ENCODE results near the gene HEBP1. TPM values are rescaled to one million over a fixed set of nuclear protein-coding genes. Genes with fewer than 3 reads are reported as not detected.

The HEBP1 gene
- total RNA-seq, 1 donor from 2014 or later, result 109 TPM

GRCh38 chr12:13000925-13001774, 1.1 kb upstream of the HEBP1 start:
- peak; percentile 64 for DNase-seq (ENCODE audit: low spot score, unreplicated experiment)
- TF ChIP-seq, protein P1, sequence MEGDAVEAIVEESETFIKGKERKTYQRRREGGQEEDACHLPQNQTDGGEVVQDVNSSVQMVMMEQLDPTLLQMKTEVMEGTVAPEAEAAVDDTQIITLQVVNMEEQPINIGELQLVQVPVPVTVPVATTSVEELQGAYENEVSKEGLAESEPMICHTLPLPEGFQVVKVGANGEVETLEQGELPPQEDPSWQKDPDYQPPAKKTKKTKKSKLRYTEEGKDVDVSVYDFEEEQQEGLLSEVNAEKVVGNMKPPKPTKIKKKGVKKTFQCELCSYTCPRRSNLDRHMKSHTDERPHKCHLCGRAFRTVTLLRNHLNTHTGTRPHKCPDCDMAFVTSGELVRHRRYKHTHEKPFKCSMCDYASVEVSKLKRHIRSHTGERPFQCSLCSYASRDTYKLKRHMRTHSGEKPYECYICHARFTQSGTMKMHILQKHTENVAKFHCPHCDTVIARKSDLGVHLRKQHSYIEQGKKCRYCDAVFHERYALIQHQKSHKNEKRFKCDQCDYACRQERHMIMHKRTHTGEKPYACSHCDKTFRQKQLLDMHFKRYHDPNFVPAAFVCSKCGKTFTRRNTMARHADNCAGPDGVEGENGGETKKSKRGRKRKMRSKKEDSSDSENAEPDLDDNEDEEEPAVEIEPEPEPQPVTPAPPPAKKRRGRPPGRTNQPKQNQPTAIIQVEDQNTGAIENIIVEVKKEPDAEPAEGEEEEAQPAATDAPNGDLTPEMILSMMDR (IDR thresholded peaks at IDR 0.05; ENCODE audit: unreplicated experiment), result peak; percentile 62
- Mint-ChIP-seq H3K4me3 (ENCODE audit: low read depth) (peak overlapping the region; percentile 97), H3K27ac (peak overlapping the region; percentile 93), H3K36me3 (ENCODE audit: insufficient read depth) (no peaks in the 10 kb centered on the region), H3K27me3 (peaks cover 25% of the 10 kb centered on the region), H3K4me1 (ENCODE audit: low read depth) (peaks cover 49% of the 10 kb centered on the region), H3K9me3 (ENCODE audit: low read depth) (no peaks in the 10 kb centered on the region)

GRCh38 chr12:13000616-13000924, 505 bp upstream of the HEBP1 start:
- H3K27ac Mint-ChIP-seq, result peak overlapping the region; percentile 93
- TF ChIP-seq, protein P1 (IDR thresholded peaks at IDR 0.05; ENCODE audit: unreplicated experiment), result no peak
- peaks cover 44% of the 10 kb centered on the region for H3K4me1 Mint-ChIP-seq (ENCODE audit: low read depth)
- H3K9me3 Mint-ChIP-seq (ENCODE audit: low read depth), result no peaks in the 10 kb centered on the region
- H3K36me3 Mint-ChIP-seq (ENCODE audit: insufficient read depth), result no peaks in the 10 kb centered on the region
- H3K27me3 Mint-ChIP-seq, result peaks cover 25% of the 10 kb centered on the region
- DNase-seq (ENCODE audit: low spot score, unreplicated experiment), result no peak
- peak overlapping the region; percentile 97 for H3K4me3 Mint-ChIP-seq (ENCODE audit: low read depth)

DNA sequence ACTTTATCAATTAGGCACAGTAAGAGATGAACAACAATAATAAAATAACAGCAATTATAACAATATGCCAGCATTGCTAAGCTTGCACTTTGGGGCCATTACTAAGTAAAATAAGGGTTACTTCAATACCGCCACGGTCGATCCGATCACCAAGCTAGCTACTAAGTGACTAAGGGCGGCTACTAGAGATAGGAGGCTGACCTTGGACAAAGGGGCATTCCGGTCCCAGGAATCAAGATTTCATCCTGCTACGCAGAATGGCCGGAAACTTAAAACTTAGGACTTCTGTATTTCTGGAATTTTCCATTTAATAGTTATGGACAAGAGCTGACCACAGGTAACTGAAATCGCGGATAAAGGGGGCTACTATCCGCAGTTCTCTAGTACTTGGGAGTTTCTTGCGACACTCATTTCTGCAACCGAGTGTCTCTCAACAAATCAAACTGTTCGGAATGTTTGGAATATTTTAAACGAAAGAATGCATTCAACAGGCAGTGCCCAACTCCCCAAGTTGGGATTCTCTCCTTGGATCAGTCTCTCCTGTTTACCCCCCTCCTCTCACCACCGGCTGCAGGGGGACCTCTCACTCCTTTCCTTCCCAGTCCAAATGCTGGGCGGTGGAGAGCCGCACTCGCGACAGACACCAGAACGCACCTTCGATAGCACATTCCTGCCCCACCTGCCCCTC, 650 bp downstream of the HEBP1 start:
- H3K36me3 Mint-ChIP-seq (ENCODE audit: insufficient read depth), result no peaks in the 10 kb centered on the region
- TF ChIP-seq, protein P1 (IDR thresholded peaks at IDR 0.05; ENCODE audit: unreplicated experiment), result no peak
- peaks cover 41% of the 10 kb centered on the region for H3K4me1 Mint-ChIP-seq (ENCODE audit: low read depth)
- peak overlapping the region; percentile 95 for H3K27ac Mint-ChIP-seq
- DNase-seq (ENCODE audit: low spot score, unreplicated experiment), result no peak
- H3K9me3 Mint-ChIP-seq (ENCODE audit: low read depth), result no peaks in the 10 kb centered on the region
- peaks cover 23% of the 10 kb centered on the region for H3K27me3 Mint-ChIP-seq
- H3K4me3 Mint-ChIP-seq (ENCODE audit: low read depth), result peak overlapping the region; percentile 97

DNA sequence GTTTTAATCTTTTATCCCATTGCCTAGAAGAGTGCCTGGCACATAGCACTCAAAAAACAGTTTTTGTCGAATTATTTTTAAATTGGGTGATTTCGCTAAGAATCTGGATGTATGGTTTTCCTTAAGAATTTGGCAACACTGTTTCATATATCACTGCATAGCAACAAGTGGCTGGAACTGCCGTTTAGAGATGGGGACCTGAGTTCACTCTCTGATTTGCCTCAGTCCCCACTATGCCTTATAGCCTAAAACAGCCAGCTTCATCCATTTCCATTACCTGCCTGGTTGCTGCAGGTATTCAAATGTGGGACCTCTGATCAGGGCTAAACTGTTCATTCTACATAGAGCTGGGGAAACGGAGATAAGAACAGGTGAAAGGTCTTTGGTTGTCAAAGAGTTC, 1.8 kb downstream of the HEBP1 start:
- H3K4me1 Mint-ChIP-seq (ENCODE audit: low read depth), result peaks cover 41% of the 10 kb centered on the region
- H3K4me3 Mint-ChIP-seq (ENCODE audit: low read depth), result peak overlapping the region; percentile 97
- no peak for DNase-seq (ENCODE audit: low spot score, unreplicated experiment)
- H3K27ac Mint-ChIP-seq, result no peak overlapping the region
- H3K27me3 Mint-ChIP-seq, result peaks cover 16% of the 10 kb centered on the region
- H3K36me3 Mint-ChIP-seq (ENCODE audit: insufficient read depth), result peaks cover 8% of the 10 kb centered on the region
- TF ChIP-seq, protein P1 (IDR thresholded peaks at IDR 0.05; ENCODE audit: unreplicated experiment), result no peak
- no peaks in the 10 kb centered on the region for H3K9me3 Mint-ChIP-seq (ENCODE audit: low read depth)

DNA sequence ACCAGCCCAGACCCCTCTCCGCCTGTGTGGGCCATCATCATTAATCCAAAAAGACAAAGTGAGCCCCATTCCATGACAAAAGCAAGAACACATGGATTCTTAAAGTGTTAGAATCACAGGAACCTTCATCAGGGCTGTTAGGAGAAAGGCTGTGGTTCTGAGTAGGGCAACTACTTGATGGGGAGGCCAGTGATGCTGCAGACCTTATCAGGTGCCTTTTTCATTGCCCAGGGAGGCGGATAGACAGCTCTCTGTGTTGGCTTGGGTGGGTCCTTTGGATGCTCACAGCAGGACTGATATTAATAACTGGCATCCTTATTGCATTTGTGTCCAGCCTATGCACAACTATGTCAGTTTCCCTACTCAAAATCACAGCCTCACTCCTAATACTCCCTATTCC, 2.3 kb downstream of the HEBP1 start:
- DNase-seq (ENCODE audit: low spot score, unreplicated experiment), result no peak
- H3K27ac Mint-ChIP-seq, result no peak overlapping the region
- H3K27me3 Mint-ChIP-seq, result peaks cover 11% of the 10 kb centered on the region
- no peaks in the 10 kb centered on the region for H3K9me3 Mint-ChIP-seq (ENCODE audit: low read depth)
- peaks cover 42% of the 10 kb centered on the region for H3K4me1 Mint-ChIP-seq (ENCODE audit: low read depth)
- H3K36me3 Mint-ChIP-seq (ENCODE audit: insufficient read depth), result peaks cover 8% of the 10 kb centered on the region
- peak overlapping the region; percentile 97 for H3K4me3 Mint-ChIP-seq (ENCODE audit: low read depth)
- TF ChIP-seq, protein P1 (IDR thresholded peaks at IDR 0.05; ENCODE audit: unreplicated experiment), result no peak
